ENCODE data around the gene DLG2.

GRCh38 chr11:84260862-84261261 is 1366.3 kb downstream of the DLG2 start:
- TF ChIP-seq CTCF (IDR thresholded peaks at IDR 0.05) (no peak), POLR2AphosphoS5 (IDR thresholded peaks at IDR 0.05) (no peak)
